ENCODE data around the gene DHRS13. TPM values are rescaled to one million over a fixed set of nuclear protein-coding genes. Genes with fewer than 3 reads are reported as not detected.

Gene DHRS13
- 10 to 100 TPM in 4 of 8 experiments, 1 to 10 TPM in 4; 2.2 to 14.4 (median 11.1) TPM for total RNA-seq

GRCh38 chr17:28902819-28903545, at the start of gene DHRS13:
Gene DHRS13 (minus strand): TSS chr17:28903079. CDS start chr17:28902944, 135 bp downstream.
- peak within 1 kb of the TSS; percentile 48 to 82 (median 58) for H3K4me3 ChIP-seq
- WGBS, 10 experiments: 0 to 40% (median 0%) methylated on average over 1 to 20 of the region's 55 CpGs; no CpG with 5 or more reads in 5 of the 10 experiments
- in situ Hi-C loops (cut with MboI; ENCODE audit: low pct_unique_long_range_greater_than_20kb in 2 of 9, low sequenced_read_pairs in 9 of 9, unreplicated experiment in 9 of 9): loop anchor here in 2 of 9 experiments (25.0 kb wide), 1 partner anchor 141 kb away; no protein-coding TSS in a partner anchor
- peak; percentile 76 to 93 (median 90) for ATAC-seq (replicated peaks in 6 of 8)
- H3K4me1 ChIP-seq (replicated peaks in 1 of 2): peaks cover 3 to 10% of the 10 kb centered on the region in 2 donors
- H3K27ac ChIP-seq: peak within 1 kb of the TSS; percentile 79 to 80

GRCh38 chr17:28951991-28952975, 49.4 kb upstream of the DHRS13 start:
- ATAC-seq (replicated peaks in 6 of 8): peak; percentile 75 to 82 (median 79)
- in situ Hi-C loops (cut with MboI; ENCODE audit: low pct_unique_long_range_greater_than_20kb in 2 of 9, low sequenced_read_pairs in 9 of 9, unreplicated experiment in 9 of 9): no loop called here
- H3K4me1 ChIP-seq (replicated peaks in 1 of 2): peaks cover 9 to 21% of the 10 kb centered on the region in 2 donors
- H3K27ac ChIP-seq: peak overlapping the region; percentile 94 to 95
- WGBS, 10 experiments: 0 to 100% (median 9%) methylated on average over 1 to 20 of the region's 36 CpGs; no CpG with 5 or more reads in 1 of the 10 experiments
- peak overlapping the region; percentile 43 to 55 (median 50) for H3K4me3 ChIP-seq

- peak; percentile 50 to 76 (median 70) for ATAC-seq (replicated peaks in 6 of 8)
- 0 to 2% (median 1%) methylated on average over 1 to 16 of the region's 51 CpGs; no CpG with 5 or more reads in 4 of the 10 experiments for WGBS, 10 experiments
- in situ Hi-C loops (cut with MboI; ENCODE audit: low pct_unique_long_range_greater_than_20kb in 2 of 9, low sequenced_read_pairs in 9 of 9, unreplicated experiment in 9 of 9): no loop called here
Observed at GRCh38 chr17:28951428-28951990, 48.6 kb upstream of the DHRS13 start, which contains the start of gene PHF12. Gene PHF12 (minus strand): TSS chr17:28951518. CDS start chr17:28950960, 558 bp downstream.

GRCh38 chr17:28950752-28951427, 48.0 kb upstream of the DHRS13 start:
- in situ Hi-C loops (cut with MboI; ENCODE audit: low pct_unique_long_range_greater_than_20kb in 2 of 9, low sequenced_read_pairs in 9 of 9, unreplicated experiment in 9 of 9): no loop called here
- peak overlapping the region; percentile 90 for H3K27ac ChIP-seq

More at GRCh38 chr17:28951428-28951990, 48.6 kb upstream of the DHRS13 start, which contains the start of gene PHF12:
- H3K27ac ChIP-seq: peak within 1 kb of the TSS; percentile 94 to 95
- peak within 1 kb of the TSS; percentile 60 to 79 (median 77) for H3K4me3 ChIP-seq
- peaks cover 11 to 22% of the 10 kb centered on the region in 2 donors for H3K4me1 ChIP-seq (replicated peaks in 1 of 2)

GRCh38 chr17:28950017-28950751, 47.3 kb upstream of the DHRS13 start:
- WGBS, 10 experiments: 0% methylated on average over 1 to 3 of the region's 43 CpGs; no CpG with 5 or more reads in 7 of the 10 experiments
- in situ Hi-C loops (cut with MboI; ENCODE audit: low pct_unique_long_range_greater_than_20kb in 2 of 9, low sequenced_read_pairs in 9 of 9, unreplicated experiment in 9 of 9): no loop called here
- peak in 1 of 8 experiments; percentile 0 for ATAC-seq (replicated peaks in 6 of 8)

More at GRCh38 chr17:28950752-28951427, 48.0 kb upstream of the DHRS13 start:
- peak in 3 of 8 experiments; percentile 0 to 12 (median 1) for ATAC-seq (replicated peaks in 6 of 8)
- no CpG with 5 or more reads among the region's 51 CpGs for WGBS, 10 experiments
- Histone ChIP-seq H3K4me3 (peak overlapping the region; percentile 60 to 79 (median 77)), H3K4me1 (replicated peaks in 1 of 2) (peaks cover 12 to 22% of the 10 kb centered on the region in 2 donors)

GRCh38 chr17:28949185-28950016, 46.5 kb upstream of the DHRS13 start:
- H3K4me1 ChIP-seq (replicated peaks in 1 of 2): peaks cover 12 to 22% of the 10 kb centered on the region in 2 donors
- peak in 3 of 8 experiments; percentile 1 to 3 (median 3) for ATAC-seq (replicated peaks in 6 of 8)
- H3K4me3 ChIP-seq: peak overlapping the region; percentile 60 to 79 (median 77)
- H3K27ac ChIP-seq: peak overlapping the region; percentile 90
- 0% methylated on average over 2 to 9 of the region's 61 CpGs; no CpG with 5 or more reads in 6 of the 10 experiments for WGBS, 10 experiments
- in situ Hi-C loops (cut with MboI; ENCODE audit: low pct_unique_long_range_greater_than_20kb in 2 of 9, low sequenced_read_pairs in 9 of 9, unreplicated experiment in 9 of 9): no loop called here

More at GRCh38 chr17:28950017-28950751, 47.3 kb upstream of the DHRS13 start:
- Histone ChIP-seq H3K4me1 (replicated peaks in 1 of 2) (peaks cover 12 to 22% of the 10 kb centered on the region in 2 donors), H3K27ac (peak overlapping the region; percentile 90), H3K4me3 (peak overlapping the region; percentile 60 to 79 (median 77))

- WGBS, 10 experiments: 0 to 20% (median 0%) methylated on average over 1 to 9 of the region's 15 CpGs
- ATAC-seq (replicated peaks in 6 of 8): peak in 1 of 8 experiments; percentile 0
- Histone ChIP-seq H3K27ac (peak overlapping the region; percentile 90), H3K4me3 (peak overlapping the region; percentile 60 to 79 (median 77)), H3K4me1 (replicated peaks in 1 of 2) (peaks cover 12 to 22% of the 10 kb centered on the region in 2 donors)
- in situ Hi-C loops (cut with MboI; ENCODE audit: low pct_unique_long_range_greater_than_20kb in 2 of 9, low sequenced_read_pairs in 9 of 9, unreplicated experiment in 9 of 9): no loop called here
Observed at GRCh38 chr17:28948873-28949184, 46.0 kb upstream of the DHRS13 start.

- ATAC-seq (replicated peaks in 6 of 8): no peak
- in situ Hi-C loops (cut with MboI; ENCODE audit: low pct_unique_long_range_greater_than_20kb in 2 of 9, low sequenced_read_pairs in 9 of 9, unreplicated experiment in 9 of 9): no loop called here
- WGBS, 10 experiments: 10 to 60% (median 38%) methylated on average over 1 to 4 of the region's 4 CpGs; no CpG with 5 or more reads in 1 of the 10 experiments
- peak overlapping the region; percentile 60 to 79 (median 77) for H3K4me3 ChIP-seq
- H3K4me1 ChIP-seq (replicated peaks in 1 of 2): peaks cover 11 to 20% of the 10 kb centered on the region in 2 donors
- peak overlapping the region in 1 of 2 donors; percentile 90 for H3K27ac ChIP-seq
Observed at GRCh38 chr17:28948342-28948741, 45.5 kb upstream of the DHRS13 start.

GRCh38 chr17:28947639-28948038, 44.8 kb upstream of the DHRS13 start:
- in situ Hi-C loops (cut with MboI; ENCODE audit: low pct_unique_long_range_greater_than_20kb in 2 of 9, low sequenced_read_pairs in 9 of 9, unreplicated experiment in 9 of 9): no loop called here
- peaks cover 4 to 13% of the 10 kb centered on the region in 2 donors for H3K4me1 ChIP-seq (replicated peaks in 1 of 2)

GRCh38 chr17:28946239-28946638, 43.4 kb upstream of the DHRS13 start:
- H3K4me3 ChIP-seq: no peak overlapping the region
- WGBS, 10 experiments: 0 to 100% (median 86%) methylated on average over 2 to 4 of the region's 4 CpGs; no CpG with 5 or more reads in 1 of the 10 experiments
- ATAC-seq (replicated peaks in 6 of 8): no peak
- H3K27ac ChIP-seq: no peak overlapping the region
- in situ Hi-C loops (cut with MboI; ENCODE audit: low pct_unique_long_range_greater_than_20kb in 2 of 9, low sequenced_read_pairs in 9 of 9, unreplicated experiment in 9 of 9): no loop called here
- H3K4me1 ChIP-seq (replicated peaks in 1 of 2): peaks cover 4 to 15% of the 10 kb centered on the region in 2 donors

More at GRCh38 chr17:28947639-28948038, 44.8 kb upstream of the DHRS13 start:
- Histone ChIP-seq H3K4me3 (peak overlapping the region in 2 of 5 donors; percentile 77 to 79), H3K27ac (no peak overlapping the region)
- no peak for ATAC-seq (replicated peaks in 6 of 8)
- WGBS, 10 experiments: 40 to 88% (median 71%) methylated on average over 1 to 3 of the region's 3 CpGs

Data from motor neuron (in vitro differentiated cells).